A549 (cell line): ENCODE measurements around the gene SORD.

Experiments
- CHD2 ChIP-seq: fragments of 150-350 bp; IDR thresholded peaks from 2 replicates; pipeline ENCODE4 v1.6.1; 2014; ENCODE audit warnings: low read length; ENCODE audit not compliant: partially characterized antibody
- ESRRA ChIP-seq: fragments of 150-350 bp; IDR thresholded peaks from 2 replicates; pipeline ENCODE4 v1.6.1; 2014; ENCODE audit warnings: mild to moderate bottlenecking, low read length, borderline replicate concordance
- HOXB13 ChIP-seq: fragments of 250-450 bp; sonication (Bioruptor Pico); IDR thresholded peaks from 2 replicates; pipeline ENCODE4 v1.5.0; 2020; ENCODE audit warnings: low read depth, mild to moderate bottlenecking, moderate library complexity
- MAFK ChIP-seq: fragments of 450-650 bp; IDR thresholded peaks from 2 replicates; pipeline ENCODE4 v1.6.1; 2014; ENCODE audit not compliant: partially characterized antibody
- MAZ ChIP-seq: fragments of 150-350 bp; IDR thresholded peaks from 2 replicates; pipeline ENCODE4 v1.6.1; 2014; ENCODE audit warnings: antibody characterized with exemption, low read depth, low read length, borderline replicate concordance
- POLR2A ChIP-seq: IDR thresholded peaks from 2 replicates; pipeline ENCODE4 v1.6.1; 2012; ENCODE audit warnings: mild to moderate bottlenecking, low read length
- TF ChIP-seq, protein P1 (sequence below): fragments of >200 bp; sonication (Bioruptor Twin); formaldehyde crosslinking; IDR thresholded peaks from 3 replicates; pipeline ENCODE4 v1.5.1; 2016
- TF ChIP-seq, protein P2 (sequence below): IDR thresholded peaks from 2 replicates; pipeline ENCODE4 v1.6.1; 2012
- TF ChIP-seq, protein P3 (sequence below): IDR thresholded peaks from 2 replicates; pipeline ENCODE4 v1.6.1; 2012

DNA sequence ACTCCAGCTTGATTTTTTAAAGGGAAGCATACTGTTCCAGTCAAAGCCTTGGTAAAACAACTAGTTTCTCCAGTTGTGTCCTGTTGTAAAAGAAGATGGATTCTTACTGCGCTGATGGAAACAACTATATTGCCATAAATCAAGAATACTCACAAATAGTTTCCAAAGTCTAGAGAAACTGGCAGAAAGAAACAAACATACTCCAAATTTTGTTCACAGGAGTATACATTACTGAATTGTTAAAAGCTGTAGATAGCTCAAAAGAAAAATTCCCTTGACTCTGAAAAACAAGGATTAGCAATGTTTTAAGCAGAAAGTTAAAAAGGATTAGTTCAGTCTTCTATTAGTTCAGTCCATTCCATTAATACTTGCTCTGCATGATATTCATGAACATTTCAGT lies 27.6 kb downstream of the SORD start:
- TF ChIP-seq POLR2A, result no peak
- no peak for TF ChIP-seq MAFK
- TF ChIP-seq, protein P1, sequence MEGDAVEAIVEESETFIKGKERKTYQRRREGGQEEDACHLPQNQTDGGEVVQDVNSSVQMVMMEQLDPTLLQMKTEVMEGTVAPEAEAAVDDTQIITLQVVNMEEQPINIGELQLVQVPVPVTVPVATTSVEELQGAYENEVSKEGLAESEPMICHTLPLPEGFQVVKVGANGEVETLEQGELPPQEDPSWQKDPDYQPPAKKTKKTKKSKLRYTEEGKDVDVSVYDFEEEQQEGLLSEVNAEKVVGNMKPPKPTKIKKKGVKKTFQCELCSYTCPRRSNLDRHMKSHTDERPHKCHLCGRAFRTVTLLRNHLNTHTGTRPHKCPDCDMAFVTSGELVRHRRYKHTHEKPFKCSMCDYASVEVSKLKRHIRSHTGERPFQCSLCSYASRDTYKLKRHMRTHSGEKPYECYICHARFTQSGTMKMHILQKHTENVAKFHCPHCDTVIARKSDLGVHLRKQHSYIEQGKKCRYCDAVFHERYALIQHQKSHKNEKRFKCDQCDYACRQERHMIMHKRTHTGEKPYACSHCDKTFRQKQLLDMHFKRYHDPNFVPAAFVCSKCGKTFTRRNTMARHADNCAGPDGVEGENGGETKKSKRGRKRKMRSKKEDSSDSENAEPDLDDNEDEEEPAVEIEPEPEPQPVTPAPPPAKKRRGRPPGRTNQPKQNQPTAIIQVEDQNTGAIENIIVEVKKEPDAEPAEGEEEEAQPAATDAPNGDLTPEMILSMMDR, result no peak
- TF ChIP-seq, protein P2, sequence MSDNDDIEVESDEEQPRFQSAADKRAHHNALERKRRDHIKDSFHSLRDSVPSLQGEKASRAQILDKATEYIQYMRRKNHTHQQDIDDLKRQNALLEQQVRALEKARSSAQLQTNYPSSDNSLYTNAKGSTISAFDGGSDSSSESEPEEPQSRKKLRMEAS, result no peak
- no peak for TF ChIP-seq MAZ
- TF ChIP-seq ESRRA, result no peak
- TF ChIP-seq, protein P3, sequence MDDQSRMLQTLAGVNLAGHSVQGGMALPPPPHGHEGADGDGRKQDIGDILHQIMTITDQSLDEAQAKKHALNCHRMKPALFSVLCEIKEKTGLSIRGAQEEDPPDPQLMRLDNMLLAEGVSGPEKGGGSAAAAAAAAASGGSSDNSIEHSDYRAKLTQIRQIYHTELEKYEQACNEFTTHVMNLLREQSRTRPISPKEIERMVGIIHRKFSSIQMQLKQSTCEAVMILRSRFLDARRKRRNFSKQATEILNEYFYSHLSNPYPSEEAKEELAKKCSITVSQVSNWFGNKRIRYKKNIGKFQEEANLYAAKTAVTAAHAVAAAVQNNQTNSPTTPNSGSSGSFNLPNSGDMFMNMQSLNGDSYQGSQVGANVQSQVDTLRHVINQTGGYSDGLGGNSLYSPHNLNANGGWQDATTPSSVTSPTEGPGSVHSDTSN, result no peak
- TF ChIP-seq HOXB13 (CRISPR knock-in tag), result no peak
- TF ChIP-seq CHD2, result no peak
